Measurements from ENCODE around the gene SIM2. TPM values are rescaled to one million over a fixed set of nuclear protein-coding genes. Genes with fewer than 3 reads are reported as not detected.
A peak's percentile ranks its signal among the peaks of the same experiment; 100 is the strongest.

SIM2 gene
- total RNA-seq, 1 experiment from 2014 or later: 23.9 TPM

- DNase-seq (ENCODE audit: low read depth, low spot score) (peak; percentile 52), ATAC-seq (peak; percentile 95)
- ChIA-PET RAD21 (ENCODE audit: low non-redundant PET in 1 of 2, low total read pairs in 2 of 2, uncharacterized antibody in 2 of 2, unreplicated experiment in 2 of 2) (no interaction called here), POLR2A (no interaction called here), CTCF (interaction anchor here (1.3 to 1.4 kb wide), 2 partner anchors 24 to 135 kb away, joined by 3 read pairs; no protein-coding TSS in a partner anchor)
- Histone ChIP-seq H3K36me3 (ENCODE audit: control insufficient read depth in 1 of 2, insufficient read depth in 2 of 2, low read length in 2 of 2) (peaks cover 3 to 6% of the 10 kb centered on the region in 2 experiments; a peak in 1 of 4 replicates), H4K20me1 (ENCODE audit: insufficient read depth) (no peaks in the 10 kb centered on the region), H3K4me1 (ENCODE audit: control insufficient read depth in 1 of 2, insufficient read depth in 2 of 2, low read length in 2 of 2) (peaks cover 15 to 23% of the 10 kb centered on the region in 2 experiments), H2AFZ (ENCODE audit: low read depth, low read length, poor library complexity, severe bottlenecking) (no peak overlapping the region), H3K9me2 (ENCODE audit: insufficient read depth) (no peaks in the 10 kb centered on the region), H3K4me2 (ENCODE audit: low read length) (peak overlapping the region; percentile 54), H3K9ac (ENCODE audit: low read length) (peak overlapping the region; percentile 53), H3K27ac (ENCODE audit: low read depth, low read length) (peak overlapping the region; percentile 61), H3K79me2 (ENCODE audit: insufficient read depth, low read length) (no peaks in the 10 kb centered on the region), H3K27me3 (ENCODE audit: insufficient read depth, low read length) (no peaks in the 10 kb centered on the region), H3K9me3 (ENCODE audit: control insufficient read depth in 1 of 2, insufficient read depth in 1 of 2, low read depth in 1 of 2, low read length in 2 of 2) (no peaks in the 10 kb centered on the region), H3K4me3 (replicated peaks in 1 of 2; ENCODE audit: low read depth in 1 of 2, low read length in 2 of 2) (peak overlapping the region in 1 of 2 experiments; percentile 13; a peak in 1 of 4 replicates)
- BruUV-seq (replicated peaks): no TSS peak
- TF ChIP-seq SRF (IDR thresholded peaks at IDR 0.05; ENCODE audit: low read depth): no peak
- no peak for TF ChIP-seq REST (IDR thresholded peaks at IDR 0.05; ENCODE audit: low read depth)
- peak; percentile 50; the same call in 1 of the 2 replicates for TF ChIP-seq MAX (IDR thresholded peaks at IDR 0.05)
- TF ChIP-seq CBX3 (IDR thresholded peaks at IDR 0.05; ENCODE audit: low read depth): no peak
- no peak for TF ChIP-seq POLR2A (IDR thresholded peaks at IDR 0.05; ENCODE audit: borderline replicate concordance, extremely low read depth, insufficient read depth, insufficient read length)
- TF ChIP-seq SIN3A (IDR thresholded peaks at IDR 0.05; ENCODE audit: low read depth): peak; percentile 28; the same call in 1 of the 2 replicates
- TF ChIP-seq POLR2AphosphoS5 (IDR thresholded peaks at IDR 0.05; ENCODE audit: low read depth, low read length): peak; percentile 31; the same call in 1 of the 2 replicates
- no peak for TF ChIP-seq EZH2phosphoT487 (IDR thresholded peaks at IDR 0.05; ENCODE audit: borderline replicate concordance)
- peak; percentile 17; the same call in 1 of the 2 replicates for TF ChIP-seq ZFX (IDR thresholded peaks at IDR 0.05)
- intact Hi-C loops (cut with micrococcal nuclease): no loop called here
Measured at GRCh38 chr21:36718951-36719501, 20.1 kb downstream of the SIM2 start.
